Measurements from ENCODE around the gene TEX53.

Gene TEX53

GRCh38 chr9:114638404-114638803 is 19.2 kb downstream of the TEX53 start:
- DNase-seq (ENCODE audit: low read depth): no peak

GRCh38 chr9:114634387-114634786 is 23.2 kb downstream of the TEX53 start:
- DNase-seq (ENCODE audit: low read depth): no peak

GRCh38 chr9:114633438-114634089 is 24.0 kb downstream of the TEX53 start:
- no peak for DNase-seq (ENCODE audit: low read depth)

GRCh38 chr9:114631166-114631565 is 26.4 kb downstream of the TEX53 start:
- DNase-seq (ENCODE audit: low read depth): no peak

GRCh38 chr9:114629563-114630090 is 28.0 kb downstream of the TEX53 start:
- no peak for DNase-seq (ENCODE audit: low read depth)

- DNase-seq (ENCODE audit: low read depth): no peak
Measured at GRCh38 chr9:114627553-114627952, 30.1 kb downstream of the TEX53 start.

GRCh38 chr9:114626415-114627020 is 31.1 kb downstream of the TEX53 start:
- DNase-seq (ENCODE audit: low read depth): no peak

GRCh38 chr9:114624677-114625076 is 32.9 kb downstream of the TEX53 start:
- DNase-seq (ENCODE audit: low read depth): no peak

GRCh38 chr9:114621975-114622609 is 35.5 kb downstream of the TEX53 start:
- no peak for DNase-seq (ENCODE audit: low read depth)

- no peak for DNase-seq (ENCODE audit: low read depth)
Measured at GRCh38 chr9:114621561-114621960, 36.0 kb downstream of the TEX53 start.

- no peak for DNase-seq (ENCODE audit: low read depth)
Measured at GRCh38 chr9:114619191-114619761, 38.3 kb downstream of the TEX53 start.

GRCh38 chr9:114616684-114617520 is 40.7 kb downstream of the TEX53 start:
- no peak for DNase-seq (ENCODE audit: low read depth)

- DNase-seq (ENCODE audit: low read depth): no peak
Measured at GRCh38 chr9:114614373-114614772, 43.2 kb downstream of the TEX53 start.

- DNase-seq (ENCODE audit: low read depth): no peak
Measured at GRCh38 chr9:114613919-114614318, 43.7 kb downstream of the TEX53 start.

GRCh38 chr9:114613087-114613486 is 44.5 kb downstream of the TEX53 start:
- no peak for DNase-seq (ENCODE audit: low read depth)

- no peak for DNase-seq (ENCODE audit: low read depth)
Measured at GRCh38 chr9:114612272-114612923, 45.2 kb downstream of the TEX53 start.

GRCh38 chr9:114611516-114612271 is 45.9 kb downstream of the TEX53 start:
- peak; percentile 28 for DNase-seq (ENCODE audit: low read depth)

- DNase-seq (ENCODE audit: low read depth): no peak
Measured at GRCh38 chr9:114608525-114608796, 49.1 kb downstream of the TEX53 start.

GRCh38 chr9:114607671-114608524 is 49.7 kb downstream of the TEX53 start:
- DNase-seq (ENCODE audit: low read depth): no peak

GRCh38 chr9:114606597-114607207 is 50.9 kb downstream of the TEX53 start:
- no peak for DNase-seq (ENCODE audit: low read depth)

Data from activated T-cell treated with anti-CD3 and anti-CD28 coated beads for 24 hours (primary cell).